GM19452 (cell line): ENCODE data around the gene ZNF503.
"Not testable (repeated sequence)": the region's sequence is repeated elsewhere in the genome, so short reads cannot be mapped to it uniquely, and the experiment has no call there.

ENCODE experiments used
- ATAC-seq: cut with Tn5 transposase; IDR thresholded peaks from one replicate; pipeline ENCODE4 v1.9.1; 2021; ENCODE audit not compliant: unreplicated experiment

ZNF503 gene

GRCh38 chr10:75396631-75397495 is 4.7 kb downstream of the ZNF503 start:
- no peak for ATAC-seq

DNA sequence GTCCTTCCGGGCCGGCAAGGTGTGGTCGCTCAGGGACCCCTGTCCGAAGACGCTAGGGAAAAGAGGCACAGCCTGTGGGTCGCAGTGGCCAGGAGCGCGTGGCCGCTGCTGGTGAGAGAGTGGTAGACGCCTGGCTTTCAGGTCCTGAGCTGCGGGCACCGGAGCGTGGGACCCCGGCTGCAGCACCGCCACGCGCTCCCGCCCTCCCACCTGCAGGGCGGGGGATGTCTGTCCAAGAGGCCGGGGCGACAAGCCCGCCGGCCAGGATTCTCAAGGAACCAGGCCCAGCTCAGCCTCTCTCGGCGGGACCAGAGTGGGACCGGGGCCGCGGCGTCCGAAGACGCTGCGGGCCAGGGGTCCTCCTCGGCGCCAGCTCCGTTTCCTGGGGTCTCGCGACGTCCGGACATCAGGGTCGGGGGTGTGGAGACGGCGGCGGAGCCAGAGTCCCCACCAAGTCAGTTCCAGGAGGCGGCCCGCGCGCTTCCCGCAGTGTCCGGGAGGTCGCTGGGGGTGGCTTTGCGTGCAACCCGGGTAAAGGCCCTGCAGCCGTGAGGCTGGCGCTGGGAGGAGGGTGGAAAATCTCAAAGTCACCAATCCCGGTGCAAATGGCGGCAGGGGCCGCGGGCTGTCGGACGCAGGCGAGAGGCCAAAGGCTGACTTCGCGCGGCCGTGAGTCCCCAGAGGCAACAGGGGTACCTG is 5.5 kb downstream of the ZNF503 start:
- no peak for ATAC-seq

DNA sequence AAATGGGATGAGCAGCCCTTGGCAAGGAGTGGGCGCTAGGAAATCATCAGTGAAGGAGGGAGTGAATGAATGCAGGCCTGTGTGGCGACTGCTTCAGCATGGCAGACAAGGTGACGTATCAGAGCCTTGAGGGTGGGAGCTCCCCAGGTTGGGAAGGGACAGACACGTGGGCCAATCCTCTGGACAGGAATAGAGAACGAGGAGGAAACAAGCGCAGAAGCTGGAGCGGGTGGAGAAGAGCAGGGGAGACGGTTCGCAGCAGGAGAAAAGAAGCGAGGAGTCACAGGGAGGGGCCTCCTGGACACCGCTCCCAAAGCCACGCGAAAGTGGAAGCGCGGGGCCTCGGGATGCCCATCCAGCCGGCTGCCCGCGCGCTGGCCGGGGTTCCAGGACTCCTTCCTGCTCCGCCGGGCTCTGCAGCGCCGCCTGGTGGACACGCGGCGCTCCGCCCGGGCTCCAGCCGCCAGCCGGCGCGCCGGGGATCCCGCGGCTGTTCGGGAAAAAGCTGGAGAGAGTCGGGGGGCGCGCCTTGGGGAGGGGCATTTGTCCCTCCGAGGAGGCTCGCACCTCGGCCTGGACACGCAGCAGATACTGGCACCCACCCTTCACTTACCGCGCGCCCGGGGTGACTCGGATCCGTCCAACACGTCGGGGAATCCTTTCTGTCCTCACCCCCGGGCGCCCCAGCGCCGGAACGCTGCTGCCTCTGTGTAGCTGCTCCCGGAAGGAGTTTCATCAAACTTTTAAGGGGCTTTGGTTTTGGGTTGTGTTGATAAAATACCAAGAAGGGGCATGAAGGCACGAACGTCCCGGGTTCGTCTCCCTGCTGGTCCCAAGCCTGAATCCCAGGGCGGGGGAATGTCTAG is 6.3 kb downstream of the ZNF503 start:
- no peak for ATAC-seq

DNA sequence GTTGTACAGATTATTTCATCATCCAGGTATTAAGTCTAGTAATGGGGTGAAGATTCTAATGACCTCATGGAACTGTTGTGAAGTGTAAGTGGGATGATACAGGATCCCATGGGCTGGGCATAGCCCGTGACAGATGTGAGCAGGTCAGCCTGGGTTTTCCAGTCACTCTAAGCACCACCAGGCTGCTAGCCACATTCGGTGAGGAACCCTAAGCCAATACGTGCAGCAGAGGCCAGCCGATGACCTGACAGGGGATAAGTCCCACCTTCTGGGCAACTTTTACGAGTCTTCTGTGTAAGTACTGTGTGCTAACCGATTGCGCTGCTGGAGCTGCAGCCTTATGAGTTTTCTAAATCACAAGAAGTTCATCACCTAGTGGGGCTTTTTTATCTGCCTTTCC is 7.3 kb downstream of the ZNF503 start:
- ATAC-seq = no peak

DNA sequence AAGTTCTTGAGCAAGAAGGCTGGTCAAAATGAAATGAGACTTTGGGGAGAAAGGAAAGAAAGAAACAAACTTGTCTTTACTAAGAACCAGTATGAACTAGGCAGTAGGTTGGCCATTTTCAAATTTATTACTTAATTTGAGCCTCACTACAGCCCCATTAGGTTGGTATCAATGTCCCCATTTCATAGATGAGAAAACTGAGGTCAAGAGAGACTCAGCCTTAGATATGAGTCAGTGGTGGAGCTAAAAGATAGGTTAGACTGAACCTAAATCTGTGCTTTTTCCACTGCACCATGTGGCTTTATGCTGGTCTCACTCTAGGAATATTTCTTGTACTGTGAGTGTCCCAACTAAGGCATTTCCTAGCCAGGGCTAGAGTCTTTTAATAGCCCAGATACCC is 8.8 kb downstream of the ZNF503 start:
- ATAC-seq = no peak

DNA sequence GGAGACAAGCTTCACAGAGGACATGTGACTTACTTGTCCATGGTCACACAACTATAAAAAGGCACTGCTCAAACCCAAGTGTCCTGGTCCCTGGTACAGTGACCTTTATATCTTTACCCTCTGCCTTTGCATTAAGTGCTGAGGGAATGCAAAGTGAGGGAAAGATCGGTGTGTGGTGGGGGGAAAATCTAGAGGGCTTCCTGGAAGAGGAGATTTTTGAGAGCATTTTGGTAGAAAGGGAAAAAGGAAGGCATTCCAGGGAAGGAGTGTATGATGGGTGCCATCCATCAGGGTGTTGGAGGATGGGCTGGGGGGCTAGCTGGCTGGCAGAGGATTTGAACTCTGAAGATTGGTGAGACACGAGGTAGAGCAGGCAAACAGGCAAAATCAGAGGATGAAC is 9.3 kb downstream of the ZNF503 start:
- ATAC-seq = no peak

GRCh38 chr10:75390178-75390577 is 11.4 kb downstream of the ZNF503 start:
- ATAC-seq = no peak

DNA sequence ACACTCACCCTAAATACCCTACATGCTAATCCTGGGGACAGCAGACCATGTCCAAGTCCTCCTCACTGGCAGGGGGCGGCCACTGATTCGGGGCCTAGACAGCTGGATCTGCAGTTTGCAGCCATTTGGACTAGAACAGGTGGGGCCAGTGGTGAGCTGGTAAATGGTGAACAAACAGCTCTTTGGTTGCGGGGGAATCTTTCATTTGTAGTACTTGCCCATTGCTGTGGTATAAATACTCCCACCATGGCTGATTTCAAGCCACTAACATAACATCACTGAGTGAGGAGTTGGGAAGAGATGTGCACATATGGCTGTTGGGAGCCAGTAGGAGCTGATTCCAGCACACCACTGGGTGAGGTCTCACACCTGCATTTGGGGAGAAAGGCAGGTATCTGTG is 13.5 kb downstream of the ZNF503 start:
- ATAC-seq = no peak

- no peak for ATAC-seq
Measured at GRCh38 chr10:75386128-75386527, 15.4 kb downstream of the ZNF503 start.

GRCh38 chr10:75379817-75380216 is 21.7 kb downstream of the ZNF503 start:
- no peak for ATAC-seq

DNA sequence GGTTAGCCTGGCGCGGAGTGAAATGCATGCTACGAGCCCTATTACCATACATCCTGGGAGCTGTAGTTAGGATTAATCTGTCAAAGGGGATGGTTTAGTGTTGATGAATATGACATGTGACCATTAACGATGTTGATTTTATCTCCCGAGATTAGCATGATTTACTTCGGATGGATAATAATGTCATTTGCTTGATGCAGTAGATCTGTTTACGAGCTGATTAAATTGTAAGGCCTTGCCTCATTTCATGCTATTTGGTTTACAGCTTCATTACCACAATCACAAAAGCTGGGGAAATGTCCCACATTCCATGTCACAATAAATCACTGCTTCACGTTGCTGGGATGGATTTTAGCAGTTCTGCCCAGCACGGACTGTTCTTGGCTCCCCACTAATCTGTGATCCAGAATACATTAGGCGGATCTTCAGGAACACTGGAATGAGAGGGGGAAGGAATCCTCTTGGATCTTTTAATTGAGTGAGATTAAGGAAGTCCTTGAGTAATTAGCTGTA is 22.3 kb downstream of the ZNF503 start:
- ATAC-seq = no peak

- ATAC-seq = no peak
Measured at GRCh38 chr10:75378379-75378778, 23.2 kb downstream of the ZNF503 start.

GRCh38 chr10:75377869-75378268 is 23.7 kb downstream of the ZNF503 start:
- ATAC-seq = no peak

- peak; percentile 95 for ATAC-seq
Measured at GRCh38 chr10:75375838-75376237, 25.7 kb downstream of the ZNF503 start.

DNA sequence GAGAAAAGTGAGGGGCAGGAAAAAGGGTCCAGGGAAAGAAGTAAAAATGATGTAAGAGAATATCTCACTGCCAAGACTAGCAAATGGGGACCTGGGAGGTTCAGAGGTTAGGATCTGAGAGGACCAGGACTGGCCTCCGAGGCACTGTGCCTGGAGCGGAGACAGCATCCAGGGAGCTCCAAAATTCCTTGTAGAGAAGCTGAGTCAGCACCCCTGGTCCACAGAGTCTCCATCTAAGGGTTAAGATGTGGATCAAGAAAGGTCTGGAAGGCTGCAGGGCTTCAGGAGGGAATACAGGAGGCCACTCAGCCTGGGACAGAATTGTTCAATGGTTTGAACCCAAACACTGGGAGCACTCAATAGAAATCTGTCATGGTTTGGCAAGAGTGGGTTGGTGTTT is 30.6 kb downstream of the ZNF503 start:
- ATAC-seq = no peak

GRCh38 chr10:75369838-75370237 is 31.7 kb downstream of the ZNF503 start:
- ATAC-seq = not testable (repeated sequence)

GRCh38 chr10:75367901-75368300 is 33.7 kb downstream of the ZNF503 start:
- no peak for ATAC-seq

DNA sequence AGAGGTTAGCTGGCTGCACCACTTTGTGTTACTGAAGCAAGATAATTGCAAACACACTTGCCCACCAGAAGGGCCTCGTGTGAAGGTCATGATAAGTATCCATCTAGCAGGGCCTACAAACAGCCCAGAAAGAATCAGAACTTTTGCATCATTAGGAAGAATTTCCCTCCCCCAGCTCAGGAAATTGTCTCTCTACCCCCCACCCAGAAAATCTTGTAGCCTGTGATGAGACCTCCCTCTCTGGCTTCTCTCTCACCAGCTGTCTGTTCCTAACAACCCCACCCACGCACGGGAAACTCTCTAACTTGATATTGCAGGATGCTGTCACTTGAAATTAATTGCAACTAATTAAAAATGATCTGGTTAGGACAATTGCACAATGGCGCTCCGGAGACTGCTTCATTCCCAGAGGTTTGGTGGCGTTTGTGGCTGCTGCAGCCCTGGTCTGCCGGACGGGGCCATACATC is 34.5 kb downstream of the ZNF503 start:
- no peak for ATAC-seq

DNA sequence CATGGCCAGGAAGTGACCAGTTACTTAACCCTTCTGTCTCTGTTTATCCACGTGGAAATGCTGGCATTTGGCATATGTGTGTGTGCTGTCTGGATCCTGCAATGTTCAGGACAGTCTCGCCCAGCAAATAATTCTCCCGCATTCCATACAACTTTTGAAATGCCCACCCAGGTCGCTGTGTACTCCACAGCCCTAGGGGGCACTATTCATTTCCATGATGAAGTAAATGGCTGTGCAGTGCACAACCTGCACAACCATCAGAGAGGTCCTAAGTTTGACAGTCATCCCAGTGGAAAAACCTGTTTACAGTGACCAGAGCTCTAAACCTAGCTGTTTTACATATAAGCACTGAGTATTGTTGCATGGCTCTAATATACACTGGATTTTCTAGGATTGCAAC is 38.1 kb downstream of the ZNF503 start:
- no peak for ATAC-seq

DNA sequence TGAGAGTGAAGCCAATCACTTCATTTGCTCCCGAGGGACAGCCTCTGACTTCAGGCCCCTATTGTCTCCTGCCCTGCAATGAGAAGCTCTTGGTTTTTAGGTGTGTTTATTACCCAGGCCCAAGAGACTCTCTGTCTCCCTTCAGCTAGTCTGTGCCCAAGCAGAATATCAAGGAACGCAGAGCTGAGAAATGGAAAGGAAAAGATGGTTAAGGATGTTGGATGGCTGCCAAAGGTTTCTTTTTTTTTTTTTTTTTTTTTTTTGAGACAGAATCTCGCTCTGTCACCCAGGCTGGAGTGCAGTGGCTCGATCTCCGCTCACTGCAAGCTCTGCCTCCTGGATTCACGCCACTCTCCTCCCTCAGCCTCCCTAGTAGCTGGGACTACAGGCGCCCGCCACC is 41.7 kb downstream of the ZNF503 start:
- not testable (repeated sequence) for ATAC-seq

GRCh38 chr10:75358835-75359421 is 42.6 kb downstream of the ZNF503 start:
- no peak for ATAC-seq
